IMR-90 (cell line): ENCODE measurements around the gene GTF2H3. TPM values are rescaled to one million over a fixed set of nuclear protein-coding genes. Genes with fewer than 3 reads are reported as not detected.

Source experiments
- ATAC-seq: fragments of 200-7000 bp; cut with Tn5 transposase; 2 replicates; pipeline ENCODE4 v1.9.1; 2020; ENCODE audit warnings: low read depth, mild to moderate bottlenecking, moderate library complexity
- BruUV-seq: library from RNA; stranded (reverse); fragments of 400-500 nt; replicated peaks from 2 replicates; lab custom pipeline; 2021; lab: Mats Ljungman, UMichigan
- CTCF ChIA-PET: fragments of 300-600 bp; formaldehyde crosslinking; extraction: SDS; loops from one replicate; lab custom pipeline; 2021; ENCODE audit warnings: antibody characterized with exemption; lab: Yijun Ruan, JAX
- POLR2A ChIA-PET: fragments of 300-600 bp; sonication (Branson Sonifier 250); formaldehyde crosslinking; loops from one replicate; lab custom pipeline; 2022; ENCODE audit warnings: antibody characterized with exemption; ENCODE audit not compliant: unreplicated experiment; lab: Charles Lee
- DNase-seq: peaks from one replicate; pipeline ENCODE4 v3.0.0; 2013
- H2AFZ ChIP-seq: replicated peaks from 2 replicates; pipeline ENCODE3; 2013; ENCODE audit warnings: low read length, mild to moderate bottlenecking; ENCODE audit not compliant: poor library complexity
- H2AK5ac ChIP-seq: 2 replicates; pipeline ENCODE4 v1.6.1; 2013; ENCODE audit warnings: low read depth, low read length, inconsistent platforms
- H2AK9ac ChIP-seq: replicated peaks from 2 replicates; pipeline ENCODE3; 2013; ENCODE audit warnings: mild to moderate bottlenecking, low read depth, low read length, moderate library complexity; ENCODE audit not compliant: poor library complexity
- H2BK120ac ChIP-seq: 2 replicates; pipeline ENCODE4 v1.6.1; 2013; ENCODE audit warnings: low read depth, low read length, inconsistent platforms
- H2BK15ac ChIP-seq: 3 replicates; pipeline ENCODE4 v1.6.1; 2013; ENCODE audit warnings: low read depth, low read length, inconsistent platforms
- H2BK20ac ChIP-seq: 2 replicates; pipeline ENCODE4 v1.6.1; 2013; ENCODE audit warnings: low read depth, mild to moderate bottlenecking, inconsistent platforms, low read length, moderate library complexity
- H2BK5ac ChIP-seq: 2 replicates; pipeline ENCODE4 v1.6.1; 2013; ENCODE audit warnings: mild to moderate bottlenecking, low read depth, low read length, inconsistent platforms; ENCODE audit not compliant: poor library complexity, severe bottlenecking
- H3K14ac ChIP-seq: replicated peaks from 2 replicates; pipeline ENCODE4 v1.6.1; 2013; ENCODE audit warnings: low read depth, low read length, inconsistent platforms
- H3K18ac ChIP-seq: 2 replicates; pipeline ENCODE4 v1.6.1; 2013; ENCODE audit warnings: low read depth, low read length, control low read depth
- H3K23ac ChIP-seq: 2 replicates; pipeline ENCODE4 v1.6.1; 2013; ENCODE audit warnings: low read depth, low read length, inconsistent platforms
- H3K27ac ChIP-seq: 2 replicates; pipeline ENCODE4 v1.5.1; 2013; ENCODE audit warnings: mild to moderate bottlenecking, control low read depth, low read length; ENCODE audit not compliant: insufficient read depth
- H3K27me3 ChIP-seq: 2 replicates; pipeline ENCODE4 v1.6.1; 2013; ENCODE audit warnings: low read length; ENCODE audit not compliant: control insufficient read depth, insufficient read depth
- H3K36me3 ChIP-seq: 2 replicates; pipeline ENCODE4 v1.6.1; 2013; ENCODE audit warnings: low read length, mixed read lengths; ENCODE audit not compliant: control insufficient read depth, insufficient read depth
- H3K4ac ChIP-seq: 2 replicates; pipeline ENCODE4 v1.6.1; 2013; ENCODE audit warnings: low read depth, low read length, inconsistent platforms
- H3K4me1 ChIP-seq: 2 replicates; pipeline ENCODE4 v1.6.1; 2013; ENCODE audit warnings: low read length, mixed read lengths; ENCODE audit not compliant: control insufficient read depth, insufficient read depth
- H3K4me2 ChIP-seq: 2 replicates; pipeline ENCODE4 v1.6.1; 2013; ENCODE audit warnings: low read depth, mild to moderate bottlenecking, control low read depth, low read length, moderate library complexity
- H3K4me3 ChIP-seq: 2 replicates; pipeline ENCODE4 v1.5.1; 2013; ENCODE audit warnings: low read depth, mild to moderate bottlenecking, control low read depth, low read length, moderate library complexity; ENCODE audit not compliant: insufficient read depth
- H3K56ac ChIP-seq: 2 replicates; pipeline ENCODE4 v1.6.1; 2013; ENCODE audit warnings: low read length, inconsistent platforms; ENCODE audit not compliant: insufficient read depth; ENCODE audit errors: extremely low read depth
- H3K79me1 ChIP-seq, 2 experiments: 2 replicates each; pipeline ENCODE4 v1.6.1; 2013; ENCODE audit warnings: low read length in 2 of 2, inconsistent platforms in 1 of 2, low read depth in 1 of 2
- H3K9ac ChIP-seq: 2 replicates; pipeline ENCODE4 v1.6.1; 2013; ENCODE audit warnings: low read depth, low read length, control low read depth
- H3K9me1 ChIP-seq: 2 replicates; pipeline ENCODE4 v1.6.1; 2013; ENCODE audit warnings: low read length, inconsistent platforms; ENCODE audit not compliant: insufficient read depth
- H3K9me3 ChIP-seq: 2 replicates; pipeline ENCODE4 v1.6.1; 2013; ENCODE audit warnings: low read length; ENCODE audit not compliant: control insufficient read depth, insufficient read depth
- H4K20me1 ChIP-seq: 2 replicates; pipeline ENCODE4 v1.6.1; 2013; ENCODE audit warnings: low read length, inconsistent platforms; ENCODE audit not compliant: insufficient read depth
- H4K5ac ChIP-seq: 2 replicates; pipeline ENCODE4 v1.6.1; 2013; ENCODE audit warnings: mild to moderate bottlenecking, low read depth, low read length, control low read depth
- H4K8ac ChIP-seq, 2 experiments: 2 replicates each; pipeline ENCODE4 v1.6.1; 2013; ENCODE audit warnings: low read depth in 2 of 2, low read length in 2 of 2, control low read depth in 1 of 2, inconsistent platforms in 1 of 2
- H4K91ac ChIP-seq: 2 replicates; pipeline ENCODE4 v1.6.1; 2013; ENCODE audit warnings: low read depth, low read length, inconsistent platforms; ENCODE audit not compliant: insufficient read depth
- BHLHE40 ChIP-seq: fragments of 150-350 bp; IDR thresholded peaks from 2 replicates; pipeline ENCODE4 v1.6.1; 2016; ENCODE audit warnings: mild to moderate bottlenecking, low read depth, low read length
- CEBPB ChIP-seq: IDR thresholded peaks from 2 replicates; pipeline ENCODE4 v1.6.1; 2012; ENCODE audit warnings: low read depth, low read length, improper control_type of control experiment
- CHD1 ChIP-seq: IDR thresholded peaks from 2 replicates; pipeline ENCODE4 v1.6.1; 2012; ENCODE audit warnings: low read depth, low read length, improper control_type of control experiment
- CTCF ChIP-seq: conservative IDR thresholded peaks from 2 replicates; pipeline ENCODE4 v1.5.1; 2012; ENCODE audit warnings: mild to moderate bottlenecking, low read depth, low read length, improper control_type of control experiment
- ELK1 ChIP-seq: fragments of 150-350 bp; IDR thresholded peaks from 2 replicates; pipeline ENCODE4 v1.6.1; 2016; ENCODE audit warnings: low read depth, mild to moderate bottlenecking, low read length, moderate library complexity, borderline replicate concordance
- MAFK ChIP-seq: IDR thresholded peaks from 2 replicates; pipeline ENCODE4 v1.6.1; 2012; ENCODE audit warnings: low read depth, low read length, improper control_type of control experiment
- NFE2L2 ChIP-seq: fragments of 150-350 bp; IDR thresholded peaks from 2 replicates; pipeline ENCODE4 v1.6.1; 2016; ENCODE audit warnings: low read depth, mild to moderate bottlenecking, low read length
- RFX5 ChIP-seq: IDR thresholded peaks from 2 replicates; pipeline ENCODE4 v1.8.0; 2012; ENCODE audit warnings: low read depth, mild to moderate bottlenecking, low read length, moderate library complexity
- WGBS, 2 experiments: methylation state at CpG; one replicate each; pipeline versions ENCODE4 v1.1.5 to v1.1.7; 2013; ENCODE audit warnings: missing lambda C conversion rate in 2 of 2; ENCODE audit not compliant: insufficient read length in 1 of 2; ENCODE audit errors: extremely low coverage in 2 of 2; 5-methylcytosine and 5-hydroxymethylcytosine counted together
- dilution Hi-C: fragments of 300-500 bp; cut with HindIII; formaldehyde crosslinking; loops from one replicate; pipeline ENCODE4 v1.14.3; 2018; ENCODE audit warnings: low sequenced_read_pairs; ENCODE audit not compliant: unreplicated experiment
- in situ Hi-C: fragments of 300-500 bp; cut with MboI; formaldehyde crosslinking; loops from 3 replicates; pipeline ENCODE4 v1.14.3; 2019; ENCODE audit warnings: low sequenced_read_pairs, inconsistent platforms, mixed read lengths
- intact Hi-C: fragments of 100-400 bp; cut with micrococcal nuclease; formaldehyde crosslinking; loops from 2 replicates; pipeline ENCODE4 v1.10.0; 2022
- polyA plus RNA-seq, 3 experiments: library from polyadenylated mRNA; depleted of rRNA; stranded (reverse); fragments of >200 nt; gene quantifications; 2 replicates each; pipeline ENCODE4 v1.2.3, GENCODE V29; 2012; ENCODE audit warnings: low replicate concordance in 1 of 3
- total RNA-seq: library from RNA; depleted of rRNA; stranded (reverse); fragments of >200 nt; gene quantifications from 2 replicates; pipeline ENCODE4 v1.2.3, GENCODE V29; 2012

The GTF2H3 gene
- total and polyA plus RNA-seq, 2 of the 4 experiments (the other 2 are of a cell fraction), result 22.2 to 80.3 TPM

- H2BK15ac ChIP-seq, result no peak overlapping the region
- H4K20me1 ChIP-seq, result peaks cover 76% of the 10 kb centered on the region
- in situ Hi-C loops (no loop called here), intact Hi-C loops (no loop called here), dilution Hi-C loops (no loop called here)
- no peak overlapping the region for H2AK9ac ChIP-seq
- ATAC-seq, result peak; percentile 80
- POLR2A ChIA-PET, result no interaction called here
- no peak overlapping the region for H4K5ac ChIP-seq
- peak overlapping the region; percentile 44; the same call in 1 of the 2 replicates for H3K27ac ChIP-seq
- no peak overlapping the region for H3K23ac ChIP-seq
- TF ChIP-seq CHD1, result no peak
- no peak for TF ChIP-seq NFE2L2
- no peak for TF ChIP-seq CTCF
- TF ChIP-seq ELK1, result no peak
- no peak for TF ChIP-seq RFX5
- TF ChIP-seq MAFK, result no peak
- TF ChIP-seq CEBPB, result no peak
- no peak for TF ChIP-seq BHLHE40
- no peak overlapping the region for H4K8ac ChIP-seq
- no peak overlapping the region for H3K9ac ChIP-seq
- H2BK20ac ChIP-seq, result no peak overlapping the region
- H3K18ac ChIP-seq, result no peak overlapping the region
- no peaks in the 10 kb centered on the region for H3K9me1 ChIP-seq
- no peak overlapping the region for H3K4ac ChIP-seq
- no peak overlapping the region for H3K4me2 ChIP-seq
- H4K91ac ChIP-seq, result no peak overlapping the region
- no peaks in the 10 kb centered on the region; the same call in 1 of the 2 replicates for H3K4me1 ChIP-seq
- BruUV-seq, result no TSS peak
- H2BK120ac ChIP-seq, result no peak overlapping the region
- peak; percentile 91 for DNase-seq
- H3K4me3 ChIP-seq, result no peak overlapping the region
- peaks cover 46% of the 10 kb centered on the region for H3K36me3 ChIP-seq
- no peak overlapping the region for H2AK5ac ChIP-seq
- H2BK5ac ChIP-seq, result no peak overlapping the region
- 83% methylated on average over 4 of the region's 8 CpGs; no CpG with 5 or more reads in 1 of the 2 experiments for whole genome bisulfite sequencing, 2 experiments
- H2AFZ ChIP-seq, result no peak overlapping the region
- H3K14ac ChIP-seq, result no peak overlapping the region
- H3K79me1 ChIP-seq, result peaks cover 19 to 46% of the 10 kb centered on the region in 2 experiments; a peak in 3 of 4 replicates
- H3K9me3 ChIP-seq, result no peaks in the 10 kb centered on the region
- no peak overlapping the region for H3K56ac ChIP-seq
- CTCF ChIA-PET, result interaction anchor here (0.5 kb wide), 1 partner anchor 8 kb away, joined by 3 read pairs; no protein-coding TSS in a partner anchor
- H3K27me3 ChIP-seq, result no peaks in the 10 kb centered on the region
Measured at GRCh38 chr12:123591702-123592481, 41.7 kb upstream of the GTF2H3 start.
